ENCODE measurements around the gene ZDHHC20.

ZDHHC20 gene

DNA sequence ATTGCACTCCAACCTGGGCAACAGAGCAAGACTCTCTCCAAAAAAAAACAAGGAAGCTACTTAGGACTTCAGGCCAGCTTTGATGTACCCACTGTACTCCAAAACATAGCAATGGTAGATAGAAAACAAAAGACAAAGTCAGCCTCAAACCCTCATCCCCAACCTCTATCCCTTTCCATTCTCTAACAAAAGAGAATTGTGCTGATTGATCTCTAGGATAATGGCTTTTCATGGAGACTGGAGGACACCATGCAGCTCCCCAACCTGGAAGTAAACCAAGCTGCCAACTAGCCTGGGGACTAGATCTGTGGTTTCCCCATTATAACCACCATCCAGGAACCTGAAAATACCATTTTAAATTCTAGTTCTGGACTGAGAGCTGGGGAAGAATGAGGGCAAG is 4.3 kb upstream of the ZDHHC20 start:
- Histone ChIP-seq H3K4me2 (ENCODE audit: low read length, poor library complexity, severe bottlenecking) (no peak overlapping the region), H3K36me3 (ENCODE audit: control insufficient read depth in 1 of 2, insufficient read depth in 2 of 2, low read depth in 1 of 2, low read length in 2 of 2) (no peaks in the 10 kb centered on the region), H4K8ac (ENCODE audit: low read length) (no peak overlapping the region), H2BK15ac (ENCODE audit: low read depth, poor library complexity, severe bottlenecking) (no peak overlapping the region), H3K9me3 (ENCODE audit: control insufficient read depth, low read length) (no peaks in the 10 kb centered on the region), H2AK5ac (ENCODE audit: low read length, severe bottlenecking) (no peak overlapping the region), H3K27ac (ENCODE audit: low read length, poor library complexity, severe bottlenecking) (no peak overlapping the region), H3K27me3 (ENCODE audit: control insufficient read depth in 1 of 2, insufficient read depth in 1 of 2, low read length in 2 of 2) (no peaks in the 10 kb centered on the region), H3K4me3 (ENCODE audit: insufficient read depth in 1 of 2, low read depth in 1 of 2, low read length in 2 of 2) (no peak overlapping the region), H3K4ac (ENCODE audit: low read depth in 1 of 2, low read length in 2 of 2) (no peak overlapping the region), H3K79me1 (replicated peaks; ENCODE audit: low read length, poor library complexity, severe bottlenecking) (no peaks in the 10 kb centered on the region), H2BK12ac (ENCODE audit: low read length in 2 of 2) (no peak overlapping the region), H2AFZ (ENCODE audit: low read depth, low read length) (no peak overlapping the region), H3K23ac (ENCODE audit: low read length in 2 of 2) (no peak overlapping the region), H2BK5ac (ENCODE audit: low read depth, low read length, poor library complexity, severe bottlenecking) (no peak overlapping the region), H3K14ac (ENCODE audit: low read length in 2 of 2) (no peak overlapping the region), H2BK120ac (ENCODE audit: low read depth, low read length) (no peak overlapping the region), H4K91ac (ENCODE audit: low read length) (no peak overlapping the region), H3K9ac (ENCODE audit: low read length) (no peak overlapping the region), H3K18ac (ENCODE audit: low read depth in 1 of 2, low read length in 2 of 2) (no peak overlapping the region), H3K4me1 (ENCODE audit: control insufficient read depth, insufficient read depth, low read depth, low read length) (no peaks in the 10 kb centered on the region)
- no peak for DNase-seq

DNA sequence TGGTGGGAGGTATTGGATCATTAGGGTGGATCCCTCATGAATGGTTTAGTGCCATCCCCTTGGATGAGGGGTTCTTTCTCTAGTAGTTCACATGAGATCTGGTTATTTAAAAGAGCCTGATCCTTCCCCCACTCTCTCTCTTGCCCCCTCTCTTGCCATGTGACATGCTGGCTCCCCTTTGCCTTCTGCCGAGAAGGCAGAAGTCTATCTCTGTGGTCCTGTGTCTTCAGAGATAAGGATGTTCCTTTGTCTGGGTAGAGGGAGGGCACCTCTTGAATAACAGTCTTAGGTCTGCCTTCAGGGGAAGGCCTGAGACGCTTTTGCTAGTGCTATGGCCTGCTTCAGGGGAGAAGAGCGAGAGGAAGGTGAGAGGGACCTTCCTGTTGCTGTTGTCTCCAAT is 2.0 kb upstream of the ZDHHC20 start:
- Histone ChIP-seq H3K4me1 (ENCODE audit: control insufficient read depth, insufficient read depth, low read depth, low read length) (no peaks in the 10 kb centered on the region), H2BK12ac (ENCODE audit: low read length in 2 of 2) (no peak overlapping the region), H3K14ac (ENCODE audit: low read length in 2 of 2) (no peak overlapping the region), H3K27ac (ENCODE audit: low read length, poor library complexity, severe bottlenecking) (no peak overlapping the region), H2BK15ac (ENCODE audit: low read depth, poor library complexity, severe bottlenecking) (no peak overlapping the region), H3K4me2 (ENCODE audit: low read length, poor library complexity, severe bottlenecking) (no peak overlapping the region), H4K91ac (ENCODE audit: low read length) (no peak overlapping the region), H3K9ac (ENCODE audit: low read length) (no peak overlapping the region), H3K36me3 (ENCODE audit: control insufficient read depth in 1 of 2, insufficient read depth in 2 of 2, low read depth in 1 of 2, low read length in 2 of 2) (no peaks in the 10 kb centered on the region), H3K4me3 (ENCODE audit: insufficient read depth in 1 of 2, low read depth in 1 of 2, low read length in 2 of 2) (no peak overlapping the region), H3K9me3 (ENCODE audit: control insufficient read depth, low read length) (no peaks in the 10 kb centered on the region), H3K4ac (ENCODE audit: low read depth in 1 of 2, low read length in 2 of 2) (no peak overlapping the region), H4K8ac (ENCODE audit: low read length) (no peak overlapping the region), H2BK5ac (ENCODE audit: low read depth, low read length, poor library complexity, severe bottlenecking) (no peak overlapping the region), H2AK5ac (ENCODE audit: low read length, severe bottlenecking) (no peak overlapping the region), H3K18ac (ENCODE audit: low read depth in 1 of 2, low read length in 2 of 2) (no peak overlapping the region), H2BK120ac (ENCODE audit: low read depth, low read length) (no peak overlapping the region), H3K79me1 (replicated peaks; ENCODE audit: low read length, poor library complexity, severe bottlenecking) (no peaks in the 10 kb centered on the region), H3K27me3 (ENCODE audit: control insufficient read depth in 1 of 2, insufficient read depth in 1 of 2, low read length in 2 of 2) (no peaks in the 10 kb centered on the region), H2AFZ (ENCODE audit: low read depth, low read length) (no peak overlapping the region), H3K23ac (ENCODE audit: low read length in 2 of 2) (no peak overlapping the region)
- no peak for DNase-seq
- WGBS, result 84% methylated on average over 3 of the region's 3 CpGs

DNA sequence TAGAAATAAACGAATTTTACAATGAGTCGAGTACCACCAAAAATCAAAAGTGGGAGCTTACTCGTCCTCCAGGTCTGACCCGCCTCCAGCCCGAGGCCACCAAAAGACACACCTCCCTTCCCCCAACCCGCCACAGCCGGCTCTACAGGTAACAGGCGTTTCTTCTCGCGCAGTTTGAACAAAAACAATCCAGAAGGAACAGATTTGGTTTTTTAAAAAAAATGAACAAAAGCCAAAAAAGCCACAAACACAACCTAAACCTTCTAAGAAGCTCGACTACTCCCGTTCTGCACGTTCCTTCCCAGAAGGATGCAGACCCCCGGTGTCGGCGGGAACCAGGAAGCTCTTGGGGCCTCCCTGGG is 671 bp downstream of the ZDHHC20 start:
- no peak for DNase-seq
- Histone ChIP-seq H2AFZ (ENCODE audit: low read depth, low read length) (peak overlapping the region; percentile 55), H2BK15ac (ENCODE audit: low read depth, poor library complexity, severe bottlenecking) (peak overlapping the region; percentile 76), H3K27ac (ENCODE audit: low read length, poor library complexity, severe bottlenecking) (peak overlapping the region; percentile 22), H3K4me2 (ENCODE audit: low read length, poor library complexity, severe bottlenecking) (peak overlapping the region; percentile 75), H2BK120ac (ENCODE audit: low read depth, low read length) (peak overlapping the region; percentile 80), H2BK5ac (ENCODE audit: low read depth, low read length, poor library complexity, severe bottlenecking) (peak overlapping the region; percentile 75), H3K27me3 (ENCODE audit: control insufficient read depth in 1 of 2, insufficient read depth in 1 of 2, low read length in 2 of 2) (no peaks in the 10 kb centered on the region), H2BK12ac (ENCODE audit: low read length in 2 of 2) (peak overlapping the region in 1 of 2 experiments; percentile 17), H3K14ac (ENCODE audit: low read length in 2 of 2) (peak overlapping the region; percentile 0 to 75), H3K23ac (ENCODE audit: low read length in 2 of 2) (peak overlapping the region in 1 of 2 experiments; percentile 57), H3K4me3 (ENCODE audit: insufficient read depth in 1 of 2, low read depth in 1 of 2, low read length in 2 of 2) (peak overlapping the region; percentile 95), H4K8ac (ENCODE audit: low read length) (no peak overlapping the region), H3K18ac (ENCODE audit: low read depth in 1 of 2, low read length in 2 of 2) (peak overlapping the region; percentile 86 to 98), H3K4me1 (ENCODE audit: control insufficient read depth, insufficient read depth, low read depth, low read length) (no peaks in the 10 kb centered on the region), H3K9ac (ENCODE audit: low read length) (peak overlapping the region; percentile 96), H3K36me3 (ENCODE audit: control insufficient read depth in 1 of 2, insufficient read depth in 2 of 2, low read depth in 1 of 2, low read length in 2 of 2) (no peaks in the 10 kb centered on the region), H3K79me1 (replicated peaks; ENCODE audit: low read length, poor library complexity, severe bottlenecking) (no peaks in the 10 kb centered on the region), H2AK5ac (ENCODE audit: low read length, severe bottlenecking) (no peak overlapping the region), H3K9me3 (ENCODE audit: control insufficient read depth, low read length) (no peaks in the 10 kb centered on the region), H3K4ac (ENCODE audit: low read depth in 1 of 2, low read length in 2 of 2) (peak overlapping the region in 1 of 2 experiments; percentile 52), H4K91ac (ENCODE audit: low read length) (no peak overlapping the region)
- WGBS, result under 1% methylated on average over 16 of the region's 16 CpGs

DNA sequence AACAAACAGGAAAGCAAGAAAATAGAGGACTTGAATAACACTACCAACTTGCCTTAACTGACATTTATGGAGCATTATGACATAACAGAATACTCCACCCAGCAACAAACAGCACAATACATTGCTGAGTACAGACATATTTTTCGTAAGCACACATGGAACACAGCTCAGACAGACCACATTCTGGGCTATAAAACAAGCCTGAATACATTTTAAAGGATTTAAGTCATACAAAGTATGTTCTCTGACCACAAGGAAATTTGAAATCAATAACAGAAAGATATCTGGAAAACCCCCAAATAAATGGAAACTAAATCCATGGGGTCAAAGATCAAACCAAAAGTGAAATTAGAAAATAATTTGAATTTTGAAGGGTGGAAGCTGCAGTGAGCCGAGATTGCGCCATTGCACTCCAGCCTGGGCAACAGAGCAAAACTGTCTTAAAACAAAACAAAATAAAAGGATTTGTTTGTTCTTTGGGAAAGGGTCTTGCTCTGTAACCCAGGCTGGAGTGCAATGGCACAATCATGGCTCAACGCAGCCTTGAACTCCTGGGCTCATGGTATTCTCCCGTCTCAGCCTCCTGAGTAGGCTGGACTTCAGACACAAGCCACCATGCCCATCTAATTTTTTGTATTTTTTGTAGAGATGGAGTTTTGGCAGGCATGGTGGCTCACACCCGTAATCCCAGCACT is 5.6 kb downstream of the ZDHHC20 start:
- Histone ChIP-seq H3K14ac (ENCODE audit: low read length in 2 of 2) (no peak overlapping the region), H3K23ac (ENCODE audit: low read length in 2 of 2) (no peak overlapping the region), H2BK15ac (ENCODE audit: low read depth, poor library complexity, severe bottlenecking) (no peak overlapping the region), H3K27ac (ENCODE audit: low read length, poor library complexity, severe bottlenecking) (no peak overlapping the region), H4K91ac (ENCODE audit: low read length) (no peak overlapping the region), H3K9me3 (ENCODE audit: control insufficient read depth, low read length) (peaks cover 3% of the 10 kb centered on the region), H3K4me3 (ENCODE audit: insufficient read depth in 1 of 2, low read depth in 1 of 2, low read length in 2 of 2) (no peak overlapping the region), H2BK12ac (ENCODE audit: low read length in 2 of 2) (no peak overlapping the region), H3K79me1 (replicated peaks; ENCODE audit: low read length, poor library complexity, severe bottlenecking) (peaks cover 1% of the 10 kb centered on the region), H4K8ac (ENCODE audit: low read length) (no peak overlapping the region), H3K18ac (ENCODE audit: low read depth in 1 of 2, low read length in 2 of 2) (no peak overlapping the region), H3K36me3 (ENCODE audit: control insufficient read depth in 1 of 2, insufficient read depth in 2 of 2, low read depth in 1 of 2, low read length in 2 of 2) (no peaks in the 10 kb centered on the region), H3K9ac (ENCODE audit: low read length) (no peak overlapping the region), H2BK120ac (ENCODE audit: low read depth, low read length) (no peak overlapping the region), H2BK5ac (ENCODE audit: low read depth, low read length, poor library complexity, severe bottlenecking) (no peak overlapping the region), H3K4me2 (ENCODE audit: low read length, poor library complexity, severe bottlenecking) (no peak overlapping the region), H3K4ac (ENCODE audit: low read depth in 1 of 2, low read length in 2 of 2) (no peak overlapping the region), H3K4me1 (ENCODE audit: control insufficient read depth, insufficient read depth, low read depth, low read length) (no peaks in the 10 kb centered on the region), H2AFZ (ENCODE audit: low read depth, low read length) (no peak overlapping the region), H2AK5ac (ENCODE audit: low read length, severe bottlenecking) (no peak overlapping the region), H3K27me3 (ENCODE audit: control insufficient read depth in 1 of 2, insufficient read depth in 1 of 2, low read length in 2 of 2) (no peaks in the 10 kb centered on the region)
- DNase-seq, result peak; percentile 20
- WGBS, result 95% methylated on average over 4 of the region's 6 CpGs
